GM20431 (cell line): ENCODE results near the gene IL1RL2.

ENCODE experiments used
- in situ Hi-C: fragments of 300-500 bp; cut with MseI, MboI; formaldehyde crosslinking; loops from one replicate; pipeline ENCODE4 v1.15.0; 2020; ENCODE audit warnings: low sequenced_read_pairs; ENCODE audit not compliant: unreplicated experiment

Gene IL1RL2

DNA sequence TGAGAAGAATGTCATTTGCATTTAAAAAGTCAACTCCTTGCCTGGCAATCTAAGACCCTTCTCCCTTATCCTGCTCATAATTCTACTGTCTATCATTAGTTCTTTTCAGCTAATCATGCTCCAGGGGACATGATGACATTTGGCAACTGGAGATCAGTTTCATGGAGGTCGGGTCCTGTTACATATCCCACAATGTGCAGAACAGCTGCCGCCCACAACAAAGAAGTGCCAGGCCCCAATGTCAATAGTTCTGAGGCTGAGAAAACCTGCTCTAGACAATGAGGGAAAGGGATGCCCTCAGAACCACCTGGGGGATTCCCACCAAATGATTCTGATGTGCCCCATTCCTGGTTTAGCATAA is 71.2 kb downstream of the IL1RL2 start:
- in situ Hi-C loops, result no loop called here

DNA sequence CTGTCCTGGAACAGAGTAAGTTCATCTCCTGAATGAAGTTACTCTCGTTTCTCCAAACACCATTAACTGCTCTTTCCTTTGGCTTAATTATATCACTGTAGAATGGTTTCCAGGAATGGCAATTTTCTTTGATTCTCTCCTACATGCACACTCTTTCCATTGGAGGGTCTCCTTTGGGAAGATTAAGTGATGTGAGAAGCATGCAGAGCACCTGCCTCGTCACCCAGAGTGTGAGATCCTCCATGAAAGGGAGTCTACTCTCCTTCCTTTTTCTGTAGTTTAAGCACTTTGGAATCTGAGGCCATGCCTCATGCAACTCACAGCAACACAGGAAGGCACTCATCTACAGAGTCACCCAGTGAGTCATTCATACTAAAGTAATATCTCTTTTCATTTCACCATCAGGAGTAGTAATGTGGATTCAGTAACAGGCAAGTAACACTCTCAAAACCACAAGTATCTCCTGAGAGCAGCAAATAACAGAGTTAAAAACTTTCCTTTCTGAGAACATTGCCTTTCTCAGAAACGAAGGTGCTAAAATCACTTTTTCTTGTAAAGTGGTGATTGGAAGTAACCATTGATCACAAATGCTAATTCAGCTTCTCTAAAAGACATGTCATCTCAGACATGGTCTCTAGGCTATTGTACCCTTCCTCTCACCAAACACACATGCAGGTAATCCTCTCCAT is 71.7 kb downstream of the IL1RL2 start:
- in situ Hi-C loops, result no loop called here

DNA sequence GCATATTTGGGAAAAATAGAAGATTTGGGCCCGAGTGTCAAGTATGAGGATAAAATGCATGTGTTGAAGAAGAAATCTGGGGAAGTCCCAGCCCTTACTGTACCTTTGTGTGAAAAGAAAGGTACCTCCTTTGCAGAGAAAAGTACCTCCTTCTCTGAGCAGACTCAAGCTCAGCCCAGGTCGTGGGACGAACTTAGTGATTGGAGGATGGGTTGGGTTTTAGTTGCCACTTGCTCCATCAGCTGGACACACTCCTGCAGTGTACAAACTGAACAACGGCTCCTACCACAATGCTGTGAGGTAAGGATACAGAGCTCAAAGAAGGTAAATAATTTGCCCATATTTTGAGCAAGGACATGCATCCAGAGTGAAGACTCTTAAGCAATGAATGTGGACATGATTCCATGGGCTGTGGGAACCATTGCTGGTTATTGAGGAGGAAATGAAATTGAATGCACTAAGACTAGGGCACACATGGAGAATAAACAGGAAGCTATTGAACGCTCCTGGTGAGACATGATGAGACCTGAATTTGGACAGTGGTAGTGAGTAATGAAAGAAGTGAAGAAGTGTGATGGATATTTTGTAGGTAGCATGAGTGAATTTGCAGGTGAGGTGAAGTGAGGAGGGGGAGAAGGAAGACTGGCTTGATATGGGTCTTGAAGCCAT is 74.8 kb downstream of the IL1RL2 start:
- in situ Hi-C loops, result no loop called here

DNA sequence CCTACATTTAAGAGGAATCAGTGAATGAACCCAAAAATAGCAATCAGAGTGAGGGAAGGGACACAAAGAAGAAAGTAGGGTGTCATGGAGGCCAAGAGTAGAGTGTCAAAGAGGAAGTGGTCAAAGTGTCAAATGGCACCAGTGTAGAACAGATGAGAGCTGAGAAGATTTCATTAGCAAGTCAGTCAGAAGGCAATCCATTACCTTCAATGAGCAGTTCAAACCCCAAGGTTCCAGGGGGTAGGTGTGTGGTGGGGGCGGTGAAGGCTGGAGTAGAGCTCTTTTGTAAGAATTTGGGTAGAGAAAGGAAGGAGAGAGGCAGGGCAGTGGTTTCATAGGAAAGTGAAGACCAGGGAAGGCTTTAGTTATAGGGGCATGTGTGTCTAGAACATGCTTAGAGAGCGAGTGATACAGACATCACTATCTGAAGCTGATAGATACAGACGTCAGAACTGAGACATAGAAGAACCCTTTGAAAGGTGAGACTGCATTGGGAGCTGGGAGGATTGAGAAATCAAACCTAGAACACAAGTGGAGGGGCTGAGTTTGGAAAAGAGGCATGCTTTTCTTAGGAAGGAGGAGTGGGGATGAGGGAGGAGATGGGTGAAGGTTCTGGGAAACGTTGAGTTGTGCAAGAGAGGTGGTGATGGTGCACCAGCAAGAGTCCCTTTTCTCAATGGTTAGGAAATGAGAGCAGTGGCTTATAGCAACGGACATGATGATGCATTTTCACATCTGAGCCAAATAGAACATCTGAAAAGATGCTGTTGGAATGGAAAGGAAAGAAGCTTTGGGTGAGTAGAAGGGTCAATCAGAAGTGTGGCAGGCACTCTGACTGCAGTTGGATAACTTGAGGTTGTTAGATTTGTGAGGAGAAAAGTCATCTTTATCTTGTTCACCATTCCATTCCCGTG is 75.7 kb downstream of the IL1RL2 start:
- in situ Hi-C loops, result no loop called here

DNA sequence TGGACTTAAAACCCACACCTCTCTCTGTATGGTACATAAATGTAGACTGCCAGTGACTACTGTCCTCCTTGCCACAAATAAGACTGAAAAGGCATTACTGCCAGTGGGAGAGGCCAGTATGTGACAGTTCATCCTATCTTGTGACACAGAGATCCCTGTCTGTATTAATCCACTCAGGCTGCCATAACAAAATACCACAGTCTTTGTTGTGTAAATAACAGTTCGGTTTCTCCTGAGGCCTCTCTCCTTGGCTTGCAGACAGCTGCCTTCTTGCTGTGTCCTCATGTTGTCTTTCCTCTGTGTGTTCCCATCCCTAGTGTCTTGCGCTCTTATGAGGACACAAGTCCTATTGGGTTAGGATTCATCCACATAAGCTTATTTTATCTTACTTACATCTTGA is 78.1 kb downstream of the IL1RL2 start:
- in situ Hi-C loops, result no loop called here

DNA sequence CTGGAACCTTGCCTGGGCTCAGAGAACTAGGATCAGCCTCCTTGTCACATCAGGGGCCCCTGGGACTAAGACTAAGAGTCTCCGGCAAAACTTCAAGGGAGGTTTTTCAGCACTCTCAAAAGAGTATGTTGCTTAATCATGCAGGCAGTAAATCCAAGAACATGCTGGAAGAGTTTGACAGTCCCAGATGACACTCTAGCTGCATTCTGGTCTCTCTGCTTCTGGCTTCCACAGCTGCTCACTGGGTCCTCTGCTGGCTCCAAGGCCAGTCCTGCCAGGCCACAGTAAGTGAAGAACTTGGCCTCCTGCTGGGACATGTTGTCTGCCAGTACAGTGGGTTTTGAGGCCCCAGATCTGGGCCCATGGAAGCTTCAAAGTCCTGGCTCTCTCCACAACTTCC is 79.4 kb downstream of the IL1RL2 start:
- in situ Hi-C loops, result no loop called here

DNA sequence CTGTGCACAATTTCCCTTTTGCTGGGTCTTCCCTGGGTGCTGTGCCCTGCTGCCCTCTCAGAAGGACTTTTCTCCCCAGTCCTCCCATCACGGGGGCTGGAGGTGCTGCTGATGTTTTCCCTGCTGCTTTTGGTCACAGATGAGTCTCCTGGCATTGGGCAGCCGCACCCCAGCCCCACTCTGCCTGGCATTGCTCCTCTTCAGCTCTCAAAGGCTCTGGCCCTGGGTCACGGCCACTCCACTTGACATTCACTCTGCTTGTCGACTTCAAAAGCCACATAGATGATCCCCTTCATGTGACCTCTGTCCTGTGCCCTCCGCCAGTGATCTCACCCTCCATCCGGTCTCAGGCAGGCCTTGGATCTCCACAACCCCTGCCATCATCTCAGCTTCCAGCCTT is 81.0 kb downstream of the IL1RL2 start:
- in situ Hi-C loops, result no loop called here

DNA sequence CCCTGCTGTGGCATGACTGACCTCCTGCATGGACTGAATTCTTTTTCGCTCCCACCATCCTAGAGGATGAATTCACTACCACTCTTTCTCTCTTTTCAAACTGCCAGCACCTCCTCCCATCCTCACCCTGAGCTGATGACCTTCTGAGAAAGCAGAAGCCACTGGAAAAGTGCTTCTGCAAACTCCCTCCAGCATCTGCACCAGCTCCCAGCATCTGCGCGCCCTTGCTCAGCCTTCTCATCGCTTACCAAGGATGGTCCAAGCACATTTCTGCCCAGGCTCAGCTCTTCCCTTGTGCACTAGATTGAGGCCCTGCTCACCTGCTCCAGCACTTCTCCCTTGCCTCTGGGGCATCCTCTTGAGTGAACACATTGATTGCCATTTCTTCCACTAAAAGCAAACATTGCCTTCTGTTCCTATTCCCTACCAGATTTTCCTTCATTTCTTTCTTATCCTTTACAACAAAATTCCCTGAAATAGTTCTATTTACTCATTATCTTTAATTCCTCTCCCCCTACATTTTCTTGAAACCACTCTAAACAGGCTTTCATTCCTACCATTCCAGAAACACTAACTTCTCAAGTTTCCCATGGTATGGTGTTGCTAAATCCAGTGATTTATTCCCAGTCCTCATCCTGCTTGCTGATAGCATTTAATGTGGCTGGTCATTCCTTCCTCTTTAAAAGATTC is 81.8 kb downstream of the IL1RL2 start:
- in situ Hi-C loops, result no loop called here

DNA sequence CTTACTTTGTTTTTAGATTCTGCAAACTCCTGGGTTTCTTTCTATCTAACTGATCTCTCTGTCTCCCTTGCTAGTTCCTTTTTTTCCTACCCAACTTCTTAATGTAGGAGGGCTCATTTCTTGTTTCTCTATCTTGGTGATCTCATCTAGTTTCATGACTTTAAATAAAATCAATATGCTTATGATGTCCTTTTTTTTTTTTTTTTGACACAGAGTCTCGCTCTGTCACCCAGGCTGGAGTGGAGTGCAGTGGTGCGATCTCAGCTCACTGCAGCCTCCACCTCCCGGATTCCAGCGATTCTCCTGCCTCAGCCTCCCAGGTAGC is 82.3 kb downstream of the IL1RL2 start:
- in situ Hi-C loops, result no loop called here

DNA sequence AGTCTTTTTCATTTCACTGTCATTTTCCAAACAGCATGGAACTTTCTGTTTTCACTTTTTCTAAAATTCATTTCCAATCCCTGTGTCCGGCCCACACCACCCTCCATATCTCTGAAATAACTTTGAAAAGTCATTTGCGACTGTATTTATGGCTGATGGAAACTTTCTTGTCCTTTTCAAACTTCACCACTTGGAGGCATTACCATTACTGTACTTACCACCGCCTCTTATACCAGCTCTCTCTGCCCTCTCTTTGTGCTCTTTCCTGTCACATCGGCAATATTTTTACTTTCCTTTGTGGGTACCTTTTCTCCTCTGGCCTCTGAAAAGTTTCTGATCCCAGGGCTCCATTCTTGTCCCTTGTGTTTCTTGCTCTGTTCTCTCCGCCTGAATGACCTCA is 85.0 kb downstream of the IL1RL2 start:
- in situ Hi-C loops, result no loop called here

DNA sequence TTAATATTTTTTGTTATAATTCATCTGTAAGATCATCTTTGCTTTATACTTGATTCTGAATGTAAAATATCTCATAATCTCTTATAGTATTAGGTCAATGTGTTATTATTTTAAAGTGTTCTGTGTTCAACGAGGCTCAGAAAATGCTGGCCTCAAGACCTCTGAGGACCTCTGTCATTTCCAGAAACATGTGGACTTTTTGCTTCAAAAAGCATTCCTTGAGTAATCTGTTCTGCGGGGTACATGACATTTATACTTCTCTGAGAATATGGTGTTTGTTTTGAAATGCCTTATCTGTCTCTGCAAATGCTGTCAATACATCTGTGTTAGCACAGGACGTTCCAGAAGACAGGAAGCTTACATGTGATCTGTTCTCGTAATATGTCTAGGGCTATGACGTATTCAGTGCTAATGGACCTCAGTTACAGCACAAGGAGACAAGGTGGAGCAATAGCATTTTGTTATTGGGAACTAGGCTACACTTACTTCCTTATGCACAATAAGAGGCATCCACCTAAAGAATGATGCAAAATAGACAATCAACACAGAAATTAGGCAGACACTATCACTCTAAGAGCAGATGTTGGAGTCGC is 86.9 kb downstream of the IL1RL2 start:
- in situ Hi-C loops, result no loop called here

DNA sequence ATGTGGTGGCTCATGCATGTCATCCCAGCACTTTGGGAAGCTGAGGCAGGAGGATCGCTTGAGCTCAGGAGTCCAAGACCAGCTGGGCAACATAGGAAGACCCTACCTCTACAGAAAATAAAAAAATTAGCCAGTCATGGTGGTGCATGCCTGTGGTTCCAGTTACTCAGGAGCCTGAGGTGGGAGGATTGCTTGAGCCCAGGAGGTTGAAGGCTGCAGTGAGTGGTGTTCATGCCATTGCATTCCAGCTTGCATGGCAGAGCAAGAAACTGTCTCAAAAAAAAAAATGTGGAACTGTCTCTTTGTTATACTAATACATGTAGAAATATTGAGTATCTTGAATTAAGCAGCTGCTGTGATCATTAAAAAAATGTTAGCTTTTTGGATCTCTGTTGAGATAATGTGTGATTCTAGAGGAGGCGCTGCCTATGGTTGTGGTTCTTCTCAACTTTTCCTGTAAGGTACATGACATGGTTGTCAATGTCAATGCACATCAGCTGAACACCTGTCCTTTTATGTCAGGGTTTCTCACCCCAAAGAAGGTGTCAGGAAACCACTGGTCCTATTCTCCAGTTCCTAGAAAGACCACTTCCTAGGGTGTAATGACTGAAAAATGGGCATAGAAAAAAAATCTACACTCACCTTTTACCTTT is 89.9 kb downstream of the IL1RL2 start:
- in situ Hi-C loops, result no loop called here

DNA sequence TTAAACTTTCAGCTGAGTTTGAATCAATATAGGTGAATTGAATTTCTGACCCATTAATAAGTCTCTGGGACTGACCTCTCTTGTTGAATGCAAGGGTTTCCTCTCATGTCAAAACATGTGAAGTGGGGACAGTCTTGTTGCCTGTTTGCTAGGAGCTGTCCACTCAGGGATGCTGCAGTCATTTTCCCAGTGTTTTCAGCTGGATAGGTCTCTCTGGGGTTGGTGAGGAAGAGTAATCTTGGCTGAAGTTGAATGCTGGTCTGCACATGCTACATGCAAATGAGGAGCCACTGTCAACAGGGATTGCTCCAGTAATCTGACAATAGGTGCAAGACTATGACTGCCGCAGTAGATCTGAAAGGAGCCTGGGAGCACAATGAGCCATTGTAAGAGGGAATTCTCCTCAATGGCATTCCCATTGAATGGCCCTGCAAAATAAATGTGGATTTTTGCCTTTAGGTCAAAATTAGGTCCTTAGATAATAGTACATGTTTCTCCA is 90.4 kb downstream of the IL1RL2 start:
- in situ Hi-C loops, result no loop called here

DNA sequence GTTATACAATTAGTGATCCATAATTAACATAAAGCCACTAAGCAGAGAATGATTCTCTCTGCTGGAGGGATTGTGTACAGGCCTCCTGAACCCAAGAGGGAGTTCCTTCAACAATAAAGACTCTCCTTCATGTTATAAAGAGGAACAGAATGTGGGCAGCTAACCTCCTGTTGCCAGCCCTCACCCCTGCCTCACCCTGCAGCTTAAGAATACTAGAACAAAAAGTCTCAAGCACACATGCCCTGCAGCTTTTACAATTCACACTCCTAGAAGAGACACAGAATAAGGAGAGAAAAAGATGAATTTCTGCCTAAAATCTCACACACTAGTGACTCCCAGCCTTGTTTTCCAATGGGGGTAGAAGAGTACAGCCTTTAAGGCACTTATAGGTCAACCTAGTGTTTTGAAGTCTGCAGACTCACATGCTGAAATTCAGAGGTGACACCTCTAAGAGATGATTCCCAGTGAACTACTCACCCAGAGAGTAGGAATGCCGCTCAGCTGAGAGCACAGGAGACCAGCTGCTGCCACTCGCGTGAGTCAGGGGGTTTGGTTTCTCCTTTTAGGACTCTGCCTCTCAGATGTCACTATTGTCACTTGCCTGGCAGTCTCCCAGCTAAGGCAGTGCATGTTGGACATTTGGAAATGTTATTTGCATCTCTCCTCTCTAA is 92.0 kb downstream of the IL1RL2 start:
- in situ Hi-C loops, result no loop called here

DNA sequence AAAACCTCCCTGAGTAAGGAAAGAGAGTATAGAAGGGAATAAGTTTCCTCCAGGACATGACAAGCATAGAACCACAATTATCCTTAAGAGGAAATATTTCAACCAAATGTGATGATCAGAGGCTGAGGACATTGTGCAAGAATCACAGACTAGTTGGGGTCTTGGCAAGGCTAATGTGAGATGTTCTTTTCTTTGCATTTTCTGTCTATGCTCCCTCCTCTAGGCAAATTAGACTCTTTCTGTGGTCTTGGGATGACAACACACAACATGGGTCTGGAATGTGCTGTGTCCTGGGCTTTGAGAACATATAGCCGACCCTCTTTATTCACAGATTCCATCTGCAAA is 92.5 kb downstream of the IL1RL2 start:
- in situ Hi-C loops, result no loop called here

DNA sequence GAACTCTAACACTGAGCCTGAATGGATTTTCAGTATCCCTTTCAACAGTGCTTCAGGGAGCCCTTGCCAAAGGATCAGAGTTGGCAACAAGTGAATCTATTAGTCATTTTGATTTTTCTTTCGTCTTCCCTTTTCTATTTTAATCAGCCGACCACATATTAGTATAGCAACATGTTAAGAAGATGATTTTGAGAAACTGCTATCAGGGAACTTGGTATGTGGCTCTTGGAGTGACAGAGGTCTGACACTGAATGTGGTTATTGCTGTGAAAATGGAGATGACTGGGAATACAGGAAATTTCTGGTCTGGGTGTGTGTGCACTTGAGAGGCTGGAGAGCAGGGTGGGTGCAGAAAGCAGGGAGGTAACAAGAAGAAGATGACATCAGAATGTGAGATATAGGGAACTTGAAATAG is 95.9 kb downstream of the IL1RL2 start:
- in situ Hi-C loops, result no loop called here

DNA sequence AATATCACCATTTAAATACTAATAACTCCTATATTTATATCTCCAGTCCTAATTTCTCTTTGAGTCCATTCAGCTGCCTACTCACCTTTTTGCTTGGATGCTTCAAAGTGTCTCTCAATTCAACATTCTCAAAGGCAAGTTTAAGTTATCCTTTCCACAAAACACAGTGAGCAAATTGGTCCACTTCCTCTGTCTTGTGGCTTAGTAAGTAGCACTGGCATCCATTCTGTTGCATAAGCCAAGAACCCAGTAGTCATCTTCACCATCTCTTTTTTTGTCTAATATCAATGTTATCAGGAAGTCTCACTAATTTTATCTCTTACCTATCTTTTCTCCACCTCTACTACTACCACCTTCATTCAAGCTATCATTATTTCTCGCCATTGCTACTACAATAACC is 97.2 kb downstream of the IL1RL2 start:
- in situ Hi-C loops, result no loop called here

DNA sequence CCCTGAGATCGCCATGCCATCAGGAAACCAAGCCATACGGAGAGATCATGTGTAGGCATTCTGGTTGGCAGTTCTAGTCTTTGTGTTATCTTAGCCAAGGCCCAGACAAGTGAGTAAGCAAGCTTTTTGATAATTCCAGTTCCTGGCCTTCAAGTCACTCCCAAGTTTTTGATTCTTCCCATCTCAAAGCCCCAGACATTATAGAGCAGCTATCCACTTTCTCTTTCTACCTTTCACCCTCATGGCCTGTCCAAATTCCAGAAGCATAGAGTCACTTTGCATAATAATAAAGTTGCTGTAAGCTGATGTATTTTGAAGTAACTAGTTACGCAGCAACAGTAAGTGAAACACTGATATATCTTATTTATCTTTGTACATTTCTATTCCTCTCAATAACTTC is 97.8 kb downstream of the IL1RL2 start:
- in situ Hi-C loops, result no loop called here

DNA sequence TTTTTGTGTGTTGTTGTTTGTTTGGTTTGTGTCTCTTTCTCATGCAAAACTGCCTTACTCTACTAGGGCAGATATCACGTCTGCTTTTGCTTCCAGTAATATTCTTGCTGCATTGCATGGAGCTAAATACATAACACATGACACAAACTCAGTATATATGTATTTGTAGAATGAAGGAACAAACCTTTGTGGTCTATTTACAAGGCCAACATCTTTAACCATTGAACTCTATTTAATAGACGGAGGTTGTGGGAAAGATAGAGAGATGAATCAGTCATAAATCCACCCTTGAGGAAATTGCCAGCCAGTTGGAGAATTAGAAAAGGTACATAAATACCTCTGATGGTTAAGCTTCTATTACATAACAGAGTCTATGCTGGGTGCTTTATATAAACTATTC is 98.5 kb downstream of the IL1RL2 start:
- in situ Hi-C loops, result no loop called here
